Omental fat pad (tissue), 4 donors: Measurements from ENCODE around the gene NRG3. TPM values are rescaled to one million over a fixed set of nuclear protein-coding genes. Genes with fewer than 3 reads are reported as not detected.

Source experiments
- ATAC-seq: fragments of 150-250 bp; one replicate; pipeline ENCODE4 v1.9.1; 2016; ENCODE audit warnings: mild to moderate bottlenecking, moderate library complexity; ENCODE audit not compliant: low FRiP score
- DNase-seq: peaks from one replicate; pipeline ENCODE4 v3.0.0-alpha.2; 2019; ENCODE audit warnings: low spot score
- total RNA-seq, 4 donors: library from RNA; depleted of rRNA; stranded (reverse); fragments of >200 nt; gene quantifications; one replicate each; pipeline ENCODE4 v1.1.0, GENCODE V29; 2016
- TF ChIP-seq, protein P1 (sequence below), 3 donors: fragments of 450-650 bp; IDR thresholded peaks; one replicate each; pipeline ENCODE4 v1.5.1; 2016 to 2017; ENCODE audit warnings: antibody characterized with exemption in 3 of 3, mild to moderate bottlenecking in 3 of 3, moderate library complexity in 2 of 3

The NRG3 gene
- total RNA-seq, 4 donors from 2014 or later, result 0.19 to 0.47 (median 0.38) TPM; not detected in 1

DNA sequence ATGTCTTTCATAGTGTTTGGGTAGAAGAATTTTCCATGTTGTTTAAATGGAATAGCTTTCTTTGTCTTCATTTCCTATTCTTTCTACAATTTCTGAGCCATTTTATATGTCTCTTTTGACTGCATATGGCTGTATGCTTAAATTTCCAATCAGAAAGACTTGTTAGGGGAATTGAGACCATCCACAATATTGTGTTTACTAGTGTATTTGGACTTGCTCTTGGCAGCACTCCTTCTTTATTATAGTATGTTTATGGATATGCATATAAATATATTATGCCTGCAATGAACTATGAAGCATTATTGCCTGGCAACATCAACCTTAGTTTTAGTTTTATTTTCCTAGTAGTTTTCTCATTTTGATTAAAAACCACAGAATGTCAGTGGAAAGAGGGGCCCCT is 92.7 kb downstream of the NRG3 start:
- ATAC-seq (no peak), DNase-seq (no peak)
- TF ChIP-seq, protein P1, sequence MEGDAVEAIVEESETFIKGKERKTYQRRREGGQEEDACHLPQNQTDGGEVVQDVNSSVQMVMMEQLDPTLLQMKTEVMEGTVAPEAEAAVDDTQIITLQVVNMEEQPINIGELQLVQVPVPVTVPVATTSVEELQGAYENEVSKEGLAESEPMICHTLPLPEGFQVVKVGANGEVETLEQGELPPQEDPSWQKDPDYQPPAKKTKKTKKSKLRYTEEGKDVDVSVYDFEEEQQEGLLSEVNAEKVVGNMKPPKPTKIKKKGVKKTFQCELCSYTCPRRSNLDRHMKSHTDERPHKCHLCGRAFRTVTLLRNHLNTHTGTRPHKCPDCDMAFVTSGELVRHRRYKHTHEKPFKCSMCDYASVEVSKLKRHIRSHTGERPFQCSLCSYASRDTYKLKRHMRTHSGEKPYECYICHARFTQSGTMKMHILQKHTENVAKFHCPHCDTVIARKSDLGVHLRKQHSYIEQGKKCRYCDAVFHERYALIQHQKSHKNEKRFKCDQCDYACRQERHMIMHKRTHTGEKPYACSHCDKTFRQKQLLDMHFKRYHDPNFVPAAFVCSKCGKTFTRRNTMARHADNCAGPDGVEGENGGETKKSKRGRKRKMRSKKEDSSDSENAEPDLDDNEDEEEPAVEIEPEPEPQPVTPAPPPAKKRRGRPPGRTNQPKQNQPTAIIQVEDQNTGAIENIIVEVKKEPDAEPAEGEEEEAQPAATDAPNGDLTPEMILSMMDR (IDR thresholded peaks at IDR 0.05), result no peak

DNA sequence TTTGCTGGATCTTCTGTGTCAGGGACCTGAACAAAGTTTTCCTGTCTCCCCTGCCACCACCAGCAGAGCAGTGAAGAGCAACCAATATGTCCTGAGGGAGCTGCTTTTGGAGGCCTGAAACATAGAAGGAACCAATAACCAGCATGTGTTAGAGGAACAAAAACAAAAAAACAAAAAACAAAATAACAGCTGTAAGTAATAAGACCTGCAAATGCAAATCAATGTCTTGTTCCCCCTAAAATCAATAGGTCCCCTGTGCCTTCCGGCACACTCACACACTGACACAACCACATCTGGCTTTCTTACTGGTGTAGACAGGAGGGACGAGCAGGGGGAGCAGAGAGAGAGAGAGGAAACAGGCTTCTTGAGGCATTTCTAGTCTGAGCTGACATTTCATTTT is 94.1 kb downstream of the NRG3 start:
- DNase-seq (no peak), ATAC-seq (no peak)
- TF ChIP-seq, protein P1 (IDR thresholded peaks at IDR 0.05), result no peak

DNA sequence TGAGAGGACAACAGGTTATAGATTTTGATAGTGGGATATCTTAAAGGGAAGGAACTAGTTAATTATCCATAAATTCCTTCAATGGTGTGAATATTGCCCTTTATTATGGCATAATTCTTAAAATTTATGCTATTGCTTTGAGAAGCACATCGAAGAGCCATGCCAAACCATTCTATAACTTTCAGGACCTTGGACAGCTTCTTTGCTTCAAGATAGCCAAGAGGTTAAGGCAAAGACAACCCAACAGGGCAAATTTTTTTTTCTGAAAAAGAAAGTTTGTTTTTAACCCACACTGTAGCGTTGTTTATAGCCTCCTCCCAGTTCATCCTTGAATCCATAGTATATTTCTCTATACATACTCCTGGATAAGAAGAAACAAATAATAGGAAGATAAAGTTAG is 103.2 kb downstream of the NRG3 start:
- ATAC-seq, result no peak
- DNase-seq, result no peak
- TF ChIP-seq, protein P1 (IDR thresholded peaks at IDR 0.05), result no peak

DNA sequence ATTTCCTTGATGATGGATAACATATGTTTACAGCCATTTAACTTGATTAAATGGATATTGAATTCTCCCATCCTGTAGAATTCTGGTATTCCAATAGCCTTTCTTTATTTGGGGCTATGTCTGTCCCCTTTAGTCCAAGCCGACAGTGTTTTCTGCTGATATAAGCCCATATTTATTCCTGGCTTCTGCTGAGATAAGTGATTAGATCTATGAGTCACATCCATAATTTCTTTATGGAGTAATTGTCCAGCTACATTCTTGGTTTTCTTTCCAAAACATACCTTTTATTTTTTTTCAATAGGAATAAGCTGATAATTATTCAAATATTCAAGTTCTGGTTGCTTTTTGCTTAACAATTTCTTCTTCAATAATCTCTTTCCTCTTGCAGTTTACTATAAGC is 106.7 kb downstream of the NRG3 start:
- no peak for ATAC-seq
- TF ChIP-seq, protein P1 (IDR thresholded peaks at IDR 0.05), result no peak
- DNase-seq, result no peak

DNA sequence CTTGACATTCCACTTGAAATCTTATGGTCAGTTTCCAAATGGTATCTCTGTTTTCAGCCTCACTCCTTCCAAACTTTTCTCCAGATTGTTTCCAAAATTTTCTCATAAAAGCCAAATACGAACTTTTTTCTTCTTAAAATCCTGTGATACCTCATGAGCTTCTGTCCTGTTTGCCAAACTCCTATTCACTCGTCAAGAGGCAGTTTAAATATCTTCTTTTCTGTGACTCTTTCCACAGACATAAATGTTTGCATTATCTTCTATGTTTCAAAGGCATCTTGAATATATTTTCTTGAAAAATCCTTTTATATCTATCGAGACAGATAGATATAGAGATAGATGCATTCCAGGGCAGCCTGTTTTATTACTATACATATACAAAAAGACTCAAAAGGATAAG is 109.4 kb downstream of the NRG3 start:
- ATAC-seq (no peak), DNase-seq (no peak)
- TF ChIP-seq, protein P1 (IDR thresholded peaks at IDR 0.05), result no peak

DNA sequence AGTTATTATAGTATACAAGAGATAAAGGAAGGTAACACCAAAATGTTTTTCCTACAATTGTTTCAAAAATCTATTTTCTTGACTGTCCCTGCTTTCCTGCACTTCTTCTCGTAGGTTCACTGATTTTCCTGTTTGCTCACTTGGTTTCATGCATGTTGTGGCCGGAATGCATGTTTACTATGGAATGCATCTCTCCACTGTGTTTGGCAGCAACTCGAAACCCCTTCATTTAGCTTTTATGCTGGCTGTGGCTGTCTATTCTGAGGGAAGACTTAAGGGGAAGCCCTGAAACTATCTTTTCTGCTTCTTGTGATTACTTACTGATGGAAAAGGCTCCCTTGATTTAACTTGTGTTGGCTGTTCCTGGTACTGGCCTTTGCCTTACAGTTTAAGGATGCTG is 120.3 kb downstream of the NRG3 start:
- ATAC-seq (no peak), DNase-seq (no peak)
- TF ChIP-seq, protein P1 (IDR thresholded peaks at IDR 0.05), result no peak

DNA sequence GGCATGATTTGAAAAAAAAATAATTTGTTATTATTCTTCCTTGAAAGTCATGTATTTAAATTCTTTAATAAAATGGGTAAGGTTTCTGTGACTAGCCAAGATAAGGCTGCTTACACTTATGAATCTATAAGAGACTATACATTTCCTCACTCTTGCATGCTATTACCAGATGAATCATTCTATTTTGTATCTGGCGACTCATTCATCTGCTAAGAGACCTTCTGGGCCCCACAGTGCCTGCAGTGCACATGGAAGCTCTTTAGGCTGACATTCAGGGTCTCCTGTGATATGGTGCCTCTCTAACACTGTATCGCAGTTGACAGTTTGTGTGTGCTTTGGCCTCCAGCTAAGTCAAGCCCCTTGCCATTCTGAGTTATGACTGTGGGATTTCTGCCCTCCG is 121.9 kb downstream of the NRG3 start:
- DNase-seq, result no peak
- TF ChIP-seq, protein P1 (IDR thresholded peaks at IDR 0.05), result no peak
- ATAC-seq, result no peak
